ENCODE data around the gene DENND1B. TPM values are rescaled to one million over a fixed set of nuclear protein-coding genes. Genes with fewer than 3 reads are reported as not detected.

The DENND1B gene
- total and polyA plus RNA-seq, 2 experiments from 2014 or later: 9.2 to 21.3 TPM

- 0 out of 2 replicates have a peak overlapping the region, but pooled peaks have one; percentile 31 for H2AFZ ChIP-seq
- no peaks in the 10 kb centered on the region for H3K27me3 ChIP-seq (replicated peaks; ENCODE audit: insufficient read depth)
- no peaks in the 10 kb centered on the region for H3K79me2 ChIP-seq (ENCODE audit: insufficient read depth)
- H3K4me2 ChIP-seq (ENCODE audit: unreplicated experiment): no peak overlapping the region
- peak; percentile 48 for DNase-seq
- no peaks in the 10 kb centered on the region for H3K36me3 ChIP-seq (ENCODE audit: low read depth)
- H3K9ac ChIP-seq: no peak overlapping the region
- 48 to 53% methylated on average over 1 of the region's 1 CpG for WGBS, 2 experiments (ENCODE audit: low coverage in 1 of 2, low lambda C conversion rate in 2 of 2, missing lambda C conversion rate in 2 of 2)
- H3K4me3 ChIP-seq: no peak overlapping the region
- no peaks in the 10 kb centered on the region for H3K9me3 ChIP-seq (ENCODE audit: low read depth)
- in situ Hi-C loops (cut with MboI): no loop called here
- no peaks in the 10 kb centered on the region for H4K20me1 ChIP-seq (ENCODE audit: insufficient read depth)
- no peaks in the 10 kb centered on the region for H3F3A ChIP-seq (ENCODE audit: insufficient read depth)
- no peaks in the 10 kb centered on the region for H3K9me2 ChIP-seq (ENCODE audit: insufficient read depth)
- H3K4me1 ChIP-seq (ENCODE audit: insufficient read depth): no peaks in the 10 kb centered on the region; the same call in 1 of the 2 replicates
- H3K27ac ChIP-seq: no peak overlapping the region
- no peak for TF ChIP-seq EZH2 (IDR thresholded peaks at IDR 0.05; ENCODE audit: insufficient read depth, poor library complexity, severe bottlenecking)
- TF ChIP-seq EZH2phosphoT487 (IDR thresholded peaks at IDR 0.05; ENCODE audit: insufficient read depth, low read depth): no peak
These were observed 36.5 kb upstream of the DENND1B start for GRCh38 chr1:197811769-197812168.

- 45 to 64% methylated on average over 4 of the region's 4 CpGs for WGBS, 2 experiments (ENCODE audit: low coverage in 1 of 2, low lambda C conversion rate in 2 of 2, missing lambda C conversion rate in 2 of 2)
- H3K27ac ChIP-seq: no peak overlapping the region
- no peaks in the 10 kb centered on the region for H4K20me1 ChIP-seq (ENCODE audit: insufficient read depth)
- no peaks in the 10 kb centered on the region; the same call in 1 of the 2 replicates for H3K4me1 ChIP-seq (ENCODE audit: insufficient read depth)
- H3K79me2 ChIP-seq (ENCODE audit: insufficient read depth): no peaks in the 10 kb centered on the region
- no peak overlapping the region for H2AFZ ChIP-seq
- H3K9me3 ChIP-seq (ENCODE audit: low read depth): no peaks in the 10 kb centered on the region
- H3K9ac ChIP-seq: no peak overlapping the region
- H3F3A ChIP-seq (ENCODE audit: insufficient read depth): no peaks in the 10 kb centered on the region
- no peak overlapping the region for H3K4me2 ChIP-seq (ENCODE audit: unreplicated experiment)
- H3K4me3 ChIP-seq: no peak overlapping the region
- no peak for TF ChIP-seq EZH2 (IDR thresholded peaks at IDR 0.05; ENCODE audit: insufficient read depth, poor library complexity, severe bottlenecking)
- no peaks in the 10 kb centered on the region for H3K9me2 ChIP-seq (ENCODE audit: insufficient read depth)
- DNase-seq: no peak
- H3K27me3 ChIP-seq (replicated peaks; ENCODE audit: insufficient read depth): no peaks in the 10 kb centered on the region
- in situ Hi-C loops (cut with MboI): no loop called here
- H3K36me3 ChIP-seq (ENCODE audit: low read depth): no peaks in the 10 kb centered on the region
These were observed 35.5 kb upstream of the DENND1B start for GRCh38 chr1:197810812-197811211.

DNA sequence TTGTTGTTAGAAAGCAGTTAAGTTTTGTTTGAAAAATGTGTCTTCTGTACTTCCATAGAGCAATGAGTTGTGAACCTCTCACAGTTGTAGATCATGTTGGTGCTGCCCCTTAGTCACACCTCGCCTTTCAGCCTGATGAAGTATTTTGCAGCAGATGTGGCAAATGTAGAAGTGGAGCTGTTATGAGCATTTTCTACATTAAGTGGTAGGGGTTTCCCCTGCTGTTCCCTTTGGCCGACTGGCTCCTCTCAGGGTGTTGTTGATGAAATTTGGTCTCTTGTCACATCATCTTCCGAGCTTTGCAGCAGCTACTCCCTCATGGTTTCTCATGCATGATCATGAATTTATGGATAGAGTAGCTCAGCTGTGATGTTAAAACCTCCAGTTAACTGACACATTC is 33.6 kb upstream of the DENND1B start:
- H4K20me1 ChIP-seq (ENCODE audit: insufficient read depth): no peaks in the 10 kb centered on the region
- no peaks in the 10 kb centered on the region for H3K79me2 ChIP-seq (ENCODE audit: insufficient read depth)
- no peaks in the 10 kb centered on the region for H3K9me2 ChIP-seq (ENCODE audit: insufficient read depth)
- H3K4me1 ChIP-seq (ENCODE audit: insufficient read depth): no peaks in the 10 kb centered on the region; the same call in 1 of the 2 replicates
- in situ Hi-C loops (cut with MboI): no loop called here
- H3F3A ChIP-seq (ENCODE audit: insufficient read depth): no peaks in the 10 kb centered on the region
- DNase-seq: no peak
- no peak overlapping the region for H2AFZ ChIP-seq
- 51 to 58% methylated on average over 3 of the region's 3 CpGs for WGBS, 2 experiments (ENCODE audit: low coverage in 1 of 2, low lambda C conversion rate in 2 of 2, missing lambda C conversion rate in 2 of 2)
- no peaks in the 10 kb centered on the region for H3K9me3 ChIP-seq (ENCODE audit: low read depth)
- H3K36me3 ChIP-seq (ENCODE audit: low read depth): no peaks in the 10 kb centered on the region
- no peak overlapping the region for H3K4me3 ChIP-seq
- TF ChIP-seq EZH2phosphoT487 (IDR thresholded peaks at IDR 0.05; ENCODE audit: insufficient read depth, low read depth): no peak
- no peak for TF ChIP-seq EZH2 (IDR thresholded peaks at IDR 0.05; ENCODE audit: insufficient read depth, poor library complexity, severe bottlenecking)
- no peak overlapping the region for H3K27ac ChIP-seq
- no peak overlapping the region for H3K4me2 ChIP-seq (ENCODE audit: unreplicated experiment)
- H3K9ac ChIP-seq: no peak overlapping the region
- H3K27me3 ChIP-seq (replicated peaks; ENCODE audit: insufficient read depth): no peaks in the 10 kb centered on the region

- Histone ChIP-seq H3K79me2 (ENCODE audit: insufficient read depth) (no peaks in the 10 kb centered on the region), H3K4me1 (ENCODE audit: insufficient read depth) (no peaks in the 10 kb centered on the region; the same call in 1 of the 2 replicates), H3K4me2 (ENCODE audit: unreplicated experiment) (no peak overlapping the region), H3K27me3 (replicated peaks; ENCODE audit: insufficient read depth) (no peaks in the 10 kb centered on the region), H3K4me3 (no peak overlapping the region), H3K36me3 (ENCODE audit: low read depth) (no peaks in the 10 kb centered on the region), H3K9me3 (ENCODE audit: low read depth) (no peaks in the 10 kb centered on the region), H3K9ac (no peak overlapping the region), H3F3A (ENCODE audit: insufficient read depth) (no peaks in the 10 kb centered on the region), H3K9me2 (ENCODE audit: insufficient read depth) (no peaks in the 10 kb centered on the region), H3K27ac (no peak overlapping the region), H4K20me1 (ENCODE audit: insufficient read depth) (no peaks in the 10 kb centered on the region), H2AFZ (0 out of 2 replicates have a peak overlapping the region, but pooled peaks have one; percentile 44)
- peak; percentile 4 for DNase-seq
- TF ChIP-seq EZH2 (IDR thresholded peaks at IDR 0.05; ENCODE audit: insufficient read depth, poor library complexity, severe bottlenecking) (no peak), EZH2phosphoT487 (IDR thresholded peaks at IDR 0.05; ENCODE audit: insufficient read depth, low read depth) (no peak)
- in situ Hi-C loops (cut with MboI): no loop called here
- 52 to 63% methylated on average over 5 of the region's 5 CpGs for WGBS, 2 experiments (ENCODE audit: low coverage in 1 of 2, low lambda C conversion rate in 2 of 2, missing lambda C conversion rate in 2 of 2)
These were observed 32.6 kb upstream of the DENND1B start for GRCh38 chr1:197807739-197808453.
